ENCODE data around the gene NTRK3.

Gene NTRK3

GRCh38 chr15:88015228-88015860, 241.2 kb downstream of the NTRK3 start:
- TF ChIP-seq EZH2phosphoT487 (IDR thresholded peaks at IDR 0.05; ENCODE audit: borderline replicate concordance) (no peak), CTCF (conservative IDR thresholded peaks at IDR 0.05; ENCODE audit: low read length) (no peak)
- H4K20me1 ChIP-seq (ENCODE audit: insufficient read depth, low read length, poor library complexity, severe bottlenecking), result no peaks in the 10 kb centered on the region
- no peaks in the 10 kb centered on the region for H3F3A ChIP-seq (ENCODE audit: low read depth)
- no peaks in the 10 kb centered on the region for H3K27me3 ChIP-seq (ENCODE audit: insufficient read depth, low read length, poor library complexity, severe bottlenecking)
- no peaks in the 10 kb centered on the region for H3K36me3 ChIP-seq (ENCODE audit: insufficient read depth, low read length)
- H3K4me3 ChIP-seq (ENCODE audit: low read length, poor library complexity, severe bottlenecking), result no peak overlapping the region
- no peaks in the 10 kb centered on the region for H3K4me1 ChIP-seq (ENCODE audit: insufficient read depth, low read length, poor library complexity, severe bottlenecking)
- H3K4me2 ChIP-seq (ENCODE audit: low read depth, low read length, poor library complexity, severe bottlenecking), result no peak overlapping the region
- H3K9ac ChIP-seq (ENCODE audit: low read depth, low read length, poor library complexity, severe bottlenecking), result no peak overlapping the region
- H2AFZ ChIP-seq (ENCODE audit: low read length), result no peak overlapping the region
- H3K9me3 ChIP-seq (ENCODE audit: insufficient read depth, low read depth, low read length), result no peaks in the 10 kb centered on the region
- H3K9me2 ChIP-seq (replicated peaks; ENCODE audit: low read depth, low read length), result no peaks in the 10 kb centered on the region
- no peaks in the 10 kb centered on the region for H3K79me2 ChIP-seq (ENCODE audit: insufficient read depth, low read length)

- Histone ChIP-seq H3K79me2 (ENCODE audit: insufficient read depth, low read length) (no peaks in the 10 kb centered on the region), H2AFZ (ENCODE audit: low read length) (no peak overlapping the region), H3K9me3 (ENCODE audit: insufficient read depth, low read depth, low read length) (no peaks in the 10 kb centered on the region), H3F3A (ENCODE audit: low read depth) (no peaks in the 10 kb centered on the region), H3K4me1 (ENCODE audit: insufficient read depth, low read length, poor library complexity, severe bottlenecking) (no peaks in the 10 kb centered on the region), H4K20me1 (ENCODE audit: insufficient read depth, low read length, poor library complexity, severe bottlenecking) (no peaks in the 10 kb centered on the region), H3K27me3 (ENCODE audit: insufficient read depth, low read length, poor library complexity, severe bottlenecking) (no peaks in the 10 kb centered on the region), H3K4me2 (ENCODE audit: low read depth, low read length, poor library complexity, severe bottlenecking) (no peak overlapping the region), H3K9me2 (replicated peaks; ENCODE audit: low read depth, low read length) (no peaks in the 10 kb centered on the region), H3K9ac (ENCODE audit: low read depth, low read length, poor library complexity, severe bottlenecking) (no peak overlapping the region), H3K36me3 (ENCODE audit: insufficient read depth, low read length) (no peaks in the 10 kb centered on the region), H3K4me3 (ENCODE audit: low read length, poor library complexity, severe bottlenecking) (no peak overlapping the region)
- TF ChIP-seq EZH2phosphoT487 (IDR thresholded peaks at IDR 0.05; ENCODE audit: borderline replicate concordance), result no peak
- TF ChIP-seq CTCF (conservative IDR thresholded peaks at IDR 0.05; ENCODE audit: low read length), result no peak
Measured at GRCh38 chr15:88014454-88015160, 241.9 kb downstream of the NTRK3 start.

- H3K36me3 ChIP-seq (ENCODE audit: insufficient read depth, low read length), result no peaks in the 10 kb centered on the region
- no peak overlapping the region for H3K4me3 ChIP-seq (ENCODE audit: low read length, poor library complexity, severe bottlenecking)
- no peak overlapping the region for H3K4me2 ChIP-seq (ENCODE audit: low read depth, low read length, poor library complexity, severe bottlenecking)
- no peak overlapping the region for H2AFZ ChIP-seq (ENCODE audit: low read length)
- no peaks in the 10 kb centered on the region for H4K20me1 ChIP-seq (ENCODE audit: insufficient read depth, low read length, poor library complexity, severe bottlenecking)
- no peak overlapping the region for H3K9ac ChIP-seq (ENCODE audit: low read depth, low read length, poor library complexity, severe bottlenecking)
- H3K27me3 ChIP-seq (ENCODE audit: insufficient read depth, low read length, poor library complexity, severe bottlenecking), result no peaks in the 10 kb centered on the region
- H3K9me3 ChIP-seq (ENCODE audit: insufficient read depth, low read depth, low read length), result no peaks in the 10 kb centered on the region
- no peaks in the 10 kb centered on the region for H3K79me2 ChIP-seq (ENCODE audit: insufficient read depth, low read length)
- no peaks in the 10 kb centered on the region for H3K4me1 ChIP-seq (ENCODE audit: insufficient read depth, low read length, poor library complexity, severe bottlenecking)
- H3F3A ChIP-seq (ENCODE audit: low read depth), result no peaks in the 10 kb centered on the region
- TF ChIP-seq EZH2phosphoT487 (IDR thresholded peaks at IDR 0.05; ENCODE audit: borderline replicate concordance), result no peak
- no peak for TF ChIP-seq CTCF (conservative IDR thresholded peaks at IDR 0.05; ENCODE audit: low read length)
- no peaks in the 10 kb centered on the region for H3K9me2 ChIP-seq (replicated peaks; ENCODE audit: low read depth, low read length)
Measured at GRCh38 chr15:88013111-88013510, 243.4 kb downstream of the NTRK3 start.

All from Loucy (cell line).